ENCODE measurements around the gene HCFC2.

DNA sequence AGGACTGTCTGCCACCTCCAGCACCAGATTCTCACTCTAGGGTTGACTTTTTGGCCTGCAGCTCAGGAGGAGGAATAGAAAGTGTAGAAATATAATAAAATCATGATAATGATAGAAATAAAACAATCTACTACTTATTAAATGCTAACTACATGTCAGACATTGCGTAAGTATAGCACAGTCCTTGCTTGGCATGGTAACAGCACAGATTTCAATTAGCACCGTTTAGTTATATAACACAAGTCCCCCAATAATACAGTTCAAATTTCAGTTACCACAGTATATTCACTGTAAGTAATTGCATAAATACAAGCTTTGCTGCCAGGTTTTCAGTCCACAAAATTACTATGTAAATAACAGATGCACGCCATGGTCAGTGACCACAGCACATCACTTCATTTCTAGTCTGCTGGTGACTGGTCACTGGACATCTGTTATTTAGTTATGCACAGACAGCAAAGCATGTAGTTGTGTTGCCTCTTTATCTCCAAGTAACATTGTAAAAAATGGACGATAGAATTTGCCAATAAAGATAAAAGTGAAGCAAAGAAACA is 7.8 kb upstream of the HCFC2 start:
- TF ChIP-seq, protein P1, sequence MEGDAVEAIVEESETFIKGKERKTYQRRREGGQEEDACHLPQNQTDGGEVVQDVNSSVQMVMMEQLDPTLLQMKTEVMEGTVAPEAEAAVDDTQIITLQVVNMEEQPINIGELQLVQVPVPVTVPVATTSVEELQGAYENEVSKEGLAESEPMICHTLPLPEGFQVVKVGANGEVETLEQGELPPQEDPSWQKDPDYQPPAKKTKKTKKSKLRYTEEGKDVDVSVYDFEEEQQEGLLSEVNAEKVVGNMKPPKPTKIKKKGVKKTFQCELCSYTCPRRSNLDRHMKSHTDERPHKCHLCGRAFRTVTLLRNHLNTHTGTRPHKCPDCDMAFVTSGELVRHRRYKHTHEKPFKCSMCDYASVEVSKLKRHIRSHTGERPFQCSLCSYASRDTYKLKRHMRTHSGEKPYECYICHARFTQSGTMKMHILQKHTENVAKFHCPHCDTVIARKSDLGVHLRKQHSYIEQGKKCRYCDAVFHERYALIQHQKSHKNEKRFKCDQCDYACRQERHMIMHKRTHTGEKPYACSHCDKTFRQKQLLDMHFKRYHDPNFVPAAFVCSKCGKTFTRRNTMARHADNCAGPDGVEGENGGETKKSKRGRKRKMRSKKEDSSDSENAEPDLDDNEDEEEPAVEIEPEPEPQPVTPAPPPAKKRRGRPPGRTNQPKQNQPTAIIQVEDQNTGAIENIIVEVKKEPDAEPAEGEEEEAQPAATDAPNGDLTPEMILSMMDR (IDR thresholded peaks at IDR 0.05), result no peak
- no peak for TF ChIP-seq POLR2A (IDR thresholded peaks at IDR 0.05)
